ENCODE results near the gene MREG.

MREG gene

DNA sequence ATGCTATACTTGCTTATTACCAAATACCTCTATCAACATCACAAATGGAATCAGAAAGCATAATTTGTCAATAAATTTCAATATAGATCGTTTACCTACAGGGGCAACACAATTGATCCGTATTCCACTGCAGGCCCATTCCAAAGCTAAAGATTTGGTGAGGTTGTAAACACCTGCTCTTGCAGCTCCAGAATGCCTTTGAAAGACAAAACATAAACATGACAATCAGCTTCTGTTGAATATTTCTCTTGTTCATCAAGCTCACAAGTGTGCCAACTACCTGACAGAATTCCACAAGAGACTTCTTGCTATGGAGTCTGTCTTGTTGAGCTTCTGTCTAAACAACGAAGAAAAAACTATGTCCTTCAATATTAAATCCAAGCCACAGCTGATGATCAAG, 38.0 kb upstream of the MREG start:
- TF ChIP-seq, protein P1, sequence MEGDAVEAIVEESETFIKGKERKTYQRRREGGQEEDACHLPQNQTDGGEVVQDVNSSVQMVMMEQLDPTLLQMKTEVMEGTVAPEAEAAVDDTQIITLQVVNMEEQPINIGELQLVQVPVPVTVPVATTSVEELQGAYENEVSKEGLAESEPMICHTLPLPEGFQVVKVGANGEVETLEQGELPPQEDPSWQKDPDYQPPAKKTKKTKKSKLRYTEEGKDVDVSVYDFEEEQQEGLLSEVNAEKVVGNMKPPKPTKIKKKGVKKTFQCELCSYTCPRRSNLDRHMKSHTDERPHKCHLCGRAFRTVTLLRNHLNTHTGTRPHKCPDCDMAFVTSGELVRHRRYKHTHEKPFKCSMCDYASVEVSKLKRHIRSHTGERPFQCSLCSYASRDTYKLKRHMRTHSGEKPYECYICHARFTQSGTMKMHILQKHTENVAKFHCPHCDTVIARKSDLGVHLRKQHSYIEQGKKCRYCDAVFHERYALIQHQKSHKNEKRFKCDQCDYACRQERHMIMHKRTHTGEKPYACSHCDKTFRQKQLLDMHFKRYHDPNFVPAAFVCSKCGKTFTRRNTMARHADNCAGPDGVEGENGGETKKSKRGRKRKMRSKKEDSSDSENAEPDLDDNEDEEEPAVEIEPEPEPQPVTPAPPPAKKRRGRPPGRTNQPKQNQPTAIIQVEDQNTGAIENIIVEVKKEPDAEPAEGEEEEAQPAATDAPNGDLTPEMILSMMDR (IDR thresholded peaks at IDR 0.05; ENCODE audit: low read depth, low read length): no peak
- H3K4me3 ChIP-seq (ENCODE audit: low read depth, low read length): no peak overlapping the region

DNA sequence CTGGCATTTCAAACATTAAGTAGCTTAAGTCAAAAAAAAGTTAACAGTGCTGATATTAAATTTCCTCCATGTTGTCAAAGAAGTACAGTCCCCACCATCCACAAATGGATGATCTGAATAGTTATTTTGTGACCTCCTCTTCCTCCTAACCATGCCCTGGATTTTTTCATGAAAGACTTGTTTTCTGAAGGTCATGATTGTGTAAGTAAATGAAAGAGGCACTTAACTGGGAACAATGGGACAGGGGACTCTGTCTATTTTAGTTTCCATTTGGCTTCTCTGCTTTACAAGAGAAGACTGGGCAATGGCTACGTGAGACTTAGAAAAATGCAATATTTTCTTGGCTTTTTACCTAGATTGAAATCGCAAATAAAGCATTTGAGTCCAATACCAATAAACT, 36.1 kb upstream of the MREG start:
- TF ChIP-seq, protein P1 (IDR thresholded peaks at IDR 0.05; ENCODE audit: low read depth, low read length): no peak
- no peak overlapping the region for H3K4me3 ChIP-seq (ENCODE audit: low read depth, low read length)

DNA sequence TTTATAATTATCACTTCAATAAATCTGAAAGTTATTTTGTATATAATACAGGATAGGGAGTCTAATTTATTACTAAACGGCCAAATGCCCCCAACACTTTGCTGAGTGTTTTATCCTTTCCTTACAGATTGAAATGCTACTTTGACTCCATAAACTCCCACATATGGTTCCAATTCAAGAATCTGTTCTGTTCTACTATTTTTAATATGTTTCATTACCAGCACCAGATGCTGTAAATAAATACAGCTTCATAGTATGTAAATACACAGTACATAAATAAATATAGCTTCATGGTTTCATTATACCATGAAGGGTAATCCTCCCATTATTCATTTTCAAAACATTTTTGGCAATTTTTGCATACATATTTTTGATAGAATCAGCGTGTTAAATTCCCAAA, 34.0 kb upstream of the MREG start:
- H3K4me3 ChIP-seq (ENCODE audit: low read depth, low read length): no peak overlapping the region
- TF ChIP-seq, protein P1 (IDR thresholded peaks at IDR 0.05; ENCODE audit: low read depth, low read length): no peak

DNA sequence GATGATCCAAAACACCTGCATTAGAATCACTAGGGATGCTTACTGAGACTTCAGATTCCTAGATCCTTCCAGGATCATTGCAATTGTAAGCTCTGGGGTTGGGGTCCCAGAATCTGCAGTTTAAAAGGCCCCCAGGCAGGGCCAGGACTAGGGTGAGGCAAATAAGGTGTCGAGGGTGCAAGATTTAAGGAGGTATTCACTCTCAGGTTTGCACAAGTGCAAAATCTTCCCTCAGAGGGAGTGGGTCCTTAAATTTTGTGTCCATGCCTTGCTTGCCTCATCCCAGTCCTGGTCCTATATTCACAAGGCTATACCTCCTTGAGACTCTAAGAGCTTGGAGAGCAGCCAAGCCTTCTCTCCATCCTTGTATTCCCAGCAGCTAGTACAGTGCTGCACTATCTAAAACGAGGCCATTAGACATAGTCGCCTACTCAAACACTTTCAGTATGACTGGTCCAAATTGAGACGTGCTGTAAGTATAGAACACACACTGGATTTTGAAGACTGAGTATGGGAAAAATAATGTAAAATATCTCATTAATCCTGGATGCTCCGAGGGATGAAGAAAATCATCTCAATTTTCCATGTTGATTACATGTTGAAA, 31.6 kb upstream of the MREG start:
- TF ChIP-seq, protein P1 (IDR thresholded peaks at IDR 0.05; ENCODE audit: low read depth, low read length): no peak

DNA sequence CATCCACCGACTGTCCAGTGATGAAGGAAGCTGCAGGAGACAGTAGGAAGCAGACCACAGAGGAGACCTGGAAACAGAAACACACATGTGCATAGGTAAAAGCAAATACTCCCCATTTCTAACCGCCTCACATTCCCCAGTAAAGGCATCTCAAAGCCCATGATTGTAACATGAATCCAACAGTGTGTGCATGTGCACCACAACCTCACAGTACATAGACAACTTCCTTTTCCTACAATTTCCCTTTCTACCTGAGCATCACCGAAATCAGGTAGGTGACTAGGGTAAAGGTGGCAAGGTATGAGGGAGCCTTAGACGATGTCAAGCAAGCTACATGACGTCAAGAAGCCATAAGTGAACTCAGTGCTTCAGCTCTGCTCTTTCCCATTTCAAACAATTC, 30.6 kb upstream of the MREG start:
- H3K4me3 ChIP-seq (ENCODE audit: low read depth, low read length): no peak overlapping the region
- TF ChIP-seq, protein P1 (IDR thresholded peaks at IDR 0.05; ENCODE audit: low read depth, low read length): no peak

More for the DNA sequence above, 31.6 kb upstream of the MREG start:
- no peak overlapping the region for H3K4me3 ChIP-seq (ENCODE audit: low read depth, low read length)

DNA sequence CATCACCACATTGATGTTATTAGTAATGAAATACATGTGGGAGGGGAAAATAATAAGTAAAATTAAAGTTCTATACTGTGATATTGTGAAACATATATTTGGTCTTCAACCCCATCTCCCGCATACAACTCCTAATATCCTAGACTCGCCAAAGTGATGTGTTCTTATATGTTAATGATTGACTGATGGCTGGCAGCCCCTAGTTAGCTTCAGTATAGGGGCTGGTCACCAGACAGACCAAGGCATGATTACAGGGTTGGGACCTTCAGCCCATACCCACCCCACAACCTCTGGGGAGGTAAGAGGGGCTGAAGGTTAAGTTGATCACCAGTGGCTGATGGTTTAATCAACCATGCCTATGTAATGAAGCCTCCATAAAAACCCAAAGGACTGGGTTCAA, 28.1 kb upstream of the MREG start:
- TF ChIP-seq, protein P1 (IDR thresholded peaks at IDR 0.05; ENCODE audit: low read depth, low read length): no peak
- H3K4me3 ChIP-seq (ENCODE audit: low read depth, low read length): no peak overlapping the region

DNA sequence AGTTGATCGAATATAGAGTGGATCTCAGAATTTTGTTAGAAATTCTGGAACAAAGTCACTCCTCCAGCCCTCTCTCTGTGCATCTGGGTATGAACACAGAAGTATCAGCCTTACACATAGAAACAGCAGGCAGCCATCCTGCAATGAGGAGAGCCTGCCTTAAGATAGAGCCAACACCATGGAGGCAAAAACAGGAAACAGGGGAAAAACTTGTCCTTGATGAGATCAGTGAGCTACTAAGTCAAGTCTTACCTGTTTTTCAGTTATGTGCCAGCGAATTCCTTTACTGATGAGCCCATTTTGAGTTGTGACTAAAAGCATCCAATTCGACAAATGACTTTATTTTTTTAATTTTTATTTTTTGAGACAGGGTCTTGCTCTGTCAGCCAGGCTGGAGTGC, 26.6 kb upstream of the MREG start:
- H3K4me3 ChIP-seq (ENCODE audit: low read depth, low read length): no peak overlapping the region
- TF ChIP-seq, protein P1 (IDR thresholded peaks at IDR 0.05; ENCODE audit: low read depth, low read length): no peak

All from WI38 (cell line).